ENCODE results near the gene AIFM3.

The AIFM3 gene

DNA sequence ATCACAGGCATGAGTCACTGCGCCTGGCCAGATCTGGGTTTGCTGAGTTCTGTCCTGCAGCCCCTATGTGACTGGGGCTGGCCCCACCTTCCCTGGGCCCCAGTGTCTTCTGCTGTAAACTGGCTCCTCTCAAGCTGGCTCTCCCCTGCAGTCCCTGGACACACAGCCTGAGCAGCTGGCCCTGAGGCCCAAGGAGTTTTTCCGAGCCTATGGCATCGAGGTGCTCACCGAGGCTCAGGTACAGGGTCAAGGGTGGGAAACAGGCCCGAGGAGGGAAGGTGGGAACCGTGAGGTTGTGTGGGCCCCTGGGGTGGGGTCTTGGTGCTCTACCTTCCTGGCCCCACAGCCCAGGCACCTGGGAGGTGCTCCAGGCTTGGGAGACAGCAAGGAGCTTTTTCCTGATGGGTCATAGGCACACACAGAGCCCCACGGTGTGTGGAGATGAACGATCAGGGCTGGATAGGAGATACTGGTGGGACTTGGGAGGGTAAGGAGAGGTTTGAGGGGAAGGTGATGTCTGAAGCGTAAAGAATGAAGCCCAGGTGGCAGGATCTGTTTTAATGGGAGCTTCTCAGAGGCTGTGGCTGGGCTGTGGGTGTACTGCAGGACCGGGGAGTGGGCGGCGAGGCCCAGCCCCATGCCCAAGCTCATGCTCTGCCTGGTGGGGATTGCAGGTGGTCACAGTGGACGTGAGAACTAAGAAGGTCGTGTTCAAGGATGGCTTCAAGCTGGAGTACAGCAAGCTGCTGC, 8.7 kb downstream of the AIFM3 start:
- DNase-seq (ENCODE audit: low spot score): no peak

DNA sequence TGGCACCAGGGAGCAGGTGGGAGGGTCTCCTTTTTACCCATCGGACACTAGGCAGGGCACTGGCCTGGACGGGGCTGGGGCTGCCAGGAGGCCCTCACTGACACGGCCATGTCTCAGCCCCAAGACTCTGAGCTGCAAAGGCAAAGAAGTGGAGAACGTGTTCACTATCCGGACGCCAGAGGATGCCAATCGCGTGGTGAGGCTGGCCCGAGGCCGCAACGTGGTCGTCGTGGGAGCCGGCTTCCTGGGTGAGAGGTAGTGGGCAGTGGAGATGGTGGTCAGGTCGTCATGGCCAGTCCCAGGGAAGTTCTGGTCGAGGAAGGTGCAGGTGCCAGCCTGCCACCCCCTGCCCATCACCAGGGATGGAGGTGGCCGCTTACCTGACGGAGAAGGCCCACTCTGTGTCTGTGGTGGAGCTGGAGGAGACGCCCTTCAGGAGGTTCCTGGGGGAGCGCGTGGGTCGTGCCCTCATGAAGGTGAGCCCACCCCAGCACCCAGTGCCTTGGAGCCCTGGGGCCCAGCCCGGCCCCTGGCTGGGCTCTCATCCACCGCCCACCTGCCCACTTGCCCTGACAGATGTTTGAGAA, 9.3 kb downstream of the AIFM3 start:
- no peak for DNase-seq (ENCODE audit: low spot score)

DNA sequence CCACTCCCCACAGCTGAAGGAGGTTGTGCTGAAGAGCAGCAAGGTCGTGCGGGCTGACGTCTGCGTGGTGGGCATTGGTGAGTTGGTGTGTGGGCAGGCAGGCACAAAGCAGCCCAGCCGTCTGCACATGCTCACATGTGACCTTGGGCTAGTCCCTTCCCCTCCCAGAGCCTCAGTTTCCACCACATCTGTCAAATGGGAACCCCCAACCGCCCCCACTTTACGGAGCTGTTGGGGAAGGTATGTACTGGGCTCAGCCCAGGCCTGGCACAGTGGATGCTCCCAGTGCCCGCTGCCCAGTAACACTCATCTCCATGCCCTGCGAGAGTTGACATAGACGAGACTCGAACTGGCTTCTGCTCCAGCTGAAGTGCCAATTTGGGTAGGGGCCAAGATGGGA, 10.0 kb downstream of the AIFM3 start:
- no peak for DNase-seq (ENCODE audit: low spot score)

DNA sequence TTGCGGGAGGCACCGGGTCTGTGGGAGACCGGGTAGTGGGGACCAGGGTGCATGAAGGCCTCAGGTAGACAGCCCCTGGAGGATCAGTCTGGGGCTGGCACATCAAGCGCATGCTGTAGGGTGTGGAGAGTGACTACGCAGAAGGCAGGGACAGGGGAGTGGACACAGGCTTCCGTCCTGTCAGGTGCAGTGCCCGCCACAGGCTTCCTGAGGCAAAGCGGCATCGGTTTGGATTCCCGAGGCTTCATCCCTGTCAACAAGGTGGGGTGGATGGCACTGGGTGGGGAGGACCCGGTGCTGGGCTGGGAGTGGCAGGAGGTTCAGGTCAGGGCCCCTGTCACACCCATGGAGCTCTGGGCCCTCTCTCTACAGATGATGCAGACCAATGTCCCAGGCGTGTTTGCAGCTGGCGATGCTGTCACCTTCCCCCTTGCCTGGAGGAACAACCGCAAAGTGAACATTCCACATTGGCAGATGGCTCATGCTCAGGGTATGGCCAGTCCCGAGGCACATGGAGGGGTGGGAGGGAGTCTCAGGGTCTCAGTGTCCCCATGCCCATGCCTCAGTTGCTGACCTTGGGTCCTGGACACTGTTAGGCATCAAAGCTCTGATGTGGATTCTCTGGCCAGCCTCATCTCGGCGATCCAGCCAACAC, 10.6 kb downstream of the AIFM3 start:
- DNase-seq (ENCODE audit: low spot score): no peak

DNA sequence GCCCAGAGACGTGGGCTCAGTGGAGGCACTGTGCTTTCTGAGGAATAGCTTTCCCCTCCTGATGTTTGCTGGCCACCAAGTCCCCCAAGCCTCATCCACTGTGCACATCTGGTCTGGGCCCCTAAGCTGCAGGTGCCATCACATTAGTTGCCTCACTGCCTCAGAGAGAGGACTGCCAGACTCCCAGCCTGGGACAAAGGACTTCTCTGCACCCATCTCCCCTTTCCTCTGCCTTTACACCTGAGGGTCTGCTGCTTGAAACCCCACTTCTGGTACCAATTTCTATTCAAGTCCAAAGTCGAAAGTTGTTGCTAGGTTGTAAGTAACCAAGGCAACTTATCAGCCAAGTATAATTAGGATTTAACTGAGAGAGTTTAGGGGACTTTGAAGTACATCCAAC, 11.4 kb downstream of the AIFM3 start:
- DNase-seq (ENCODE audit: low spot score): no peak

DNA sequence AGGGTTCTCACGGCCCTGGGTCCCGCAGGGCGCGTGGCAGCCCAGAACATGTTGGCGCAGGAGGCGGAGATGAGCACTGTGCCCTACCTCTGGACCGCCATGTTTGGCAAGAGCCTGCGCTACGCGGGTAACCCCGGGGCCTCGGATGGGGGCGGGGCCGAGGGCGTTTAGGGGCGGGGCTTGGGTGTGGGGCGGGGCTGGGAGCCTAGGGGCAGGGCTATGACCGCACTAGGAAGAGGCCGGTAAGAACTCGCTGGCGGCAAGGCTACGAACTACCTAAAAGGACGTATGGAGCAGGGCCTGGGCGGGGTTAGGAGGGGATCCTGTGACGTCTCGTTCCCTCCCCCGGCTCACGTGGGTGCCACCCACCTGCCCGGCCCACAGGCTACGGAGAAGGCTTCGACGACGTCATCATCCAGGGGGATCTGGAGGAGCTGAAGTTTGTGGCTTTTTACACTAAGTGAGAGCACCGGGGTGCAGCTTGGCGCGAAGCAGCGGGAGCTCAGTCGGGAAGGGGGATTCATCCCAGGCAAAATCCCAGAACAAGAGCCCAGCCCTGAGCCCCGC, 12.3 kb downstream of the AIFM3 start:
- no peak for DNase-seq (ENCODE audit: low spot score)

DNA sequence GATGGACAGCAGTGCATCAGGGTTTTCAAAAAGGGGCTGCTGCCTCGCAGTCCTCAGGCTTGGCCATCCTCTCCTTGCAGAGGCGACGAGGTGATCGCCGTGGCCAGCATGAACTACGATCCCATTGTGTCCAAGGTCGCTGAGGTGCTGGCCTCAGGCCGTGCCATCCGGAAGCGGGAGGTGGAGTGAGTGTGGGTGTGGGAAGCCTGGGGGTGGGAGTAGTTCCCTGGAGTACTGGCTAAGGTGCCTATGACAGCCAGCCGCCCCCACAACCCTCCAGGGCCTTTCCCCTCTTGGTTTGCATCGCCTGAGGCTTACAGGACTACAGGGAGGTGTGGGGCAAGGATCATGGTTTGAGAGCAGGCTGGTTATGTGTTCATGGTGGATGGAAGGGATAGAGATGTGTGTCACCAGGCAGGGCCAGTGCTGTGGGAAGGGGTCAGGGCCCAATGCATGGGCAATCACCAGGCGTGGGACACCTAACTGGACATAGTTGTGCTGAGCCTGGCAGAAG, 12.9 kb downstream of the AIFM3 start:
- no peak for DNase-seq (ENCODE audit: low spot score)

DNA sequence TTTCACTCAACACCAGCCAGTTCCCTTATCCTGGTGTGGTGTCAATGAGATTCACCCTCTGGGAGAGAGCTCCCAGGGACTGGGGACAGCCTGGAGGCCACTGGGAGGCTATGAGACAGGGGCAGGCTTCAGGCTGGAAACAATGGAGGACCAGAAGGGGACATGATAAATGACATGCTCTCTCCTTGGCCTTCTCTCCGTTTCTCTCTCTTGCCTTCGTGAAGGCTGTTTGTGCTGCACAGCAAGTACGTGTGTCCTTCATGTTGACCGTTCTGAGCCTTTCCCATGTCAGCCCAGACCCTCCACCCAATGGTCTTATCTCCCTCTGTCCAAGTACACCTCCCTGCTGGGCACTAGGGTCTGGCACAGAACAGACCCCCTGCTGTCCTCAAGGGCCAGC, 13.5 kb downstream of the AIFM3 start:
- no peak for DNase-seq (ENCODE audit: low spot score)

DNA sequence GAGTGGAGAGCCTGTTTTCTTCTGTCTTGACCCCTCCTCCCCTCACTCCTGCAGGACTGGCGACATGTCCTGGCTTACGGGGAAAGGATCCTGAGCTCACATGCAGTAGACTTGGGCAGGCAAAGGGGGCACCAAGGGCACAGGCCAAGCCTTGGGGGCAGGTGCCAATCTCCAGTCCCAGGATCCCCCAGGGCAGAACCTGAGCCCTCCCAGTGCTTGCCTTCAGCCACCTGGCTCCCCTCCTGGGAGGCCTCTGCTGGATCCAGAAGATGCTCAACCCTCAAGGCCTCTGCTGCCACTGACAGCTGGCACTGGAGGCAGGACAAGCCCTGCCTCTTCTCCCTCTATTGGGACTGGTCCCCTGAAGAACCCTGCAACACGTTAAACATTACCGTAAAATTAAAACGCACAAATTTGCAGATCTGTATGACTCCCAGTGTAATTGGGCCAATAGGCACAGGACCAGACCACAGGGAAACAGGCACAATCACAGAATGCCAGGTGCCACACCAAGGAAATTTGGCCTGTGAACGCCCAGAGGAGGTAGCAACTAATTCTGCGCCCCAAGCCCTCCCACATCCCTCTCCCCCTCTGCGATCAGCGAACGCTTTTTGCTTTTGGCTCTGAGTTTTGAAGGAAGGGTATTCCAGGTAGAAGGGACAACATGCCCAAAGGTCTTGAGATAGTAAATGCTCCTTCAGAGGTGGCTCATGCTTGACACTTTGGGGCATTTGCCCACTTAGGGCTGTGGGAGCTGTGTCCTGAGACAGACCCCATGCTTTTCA, 14.1 kb downstream of the AIFM3 start:
- no peak for DNase-seq (ENCODE audit: low spot score)

DNA sequence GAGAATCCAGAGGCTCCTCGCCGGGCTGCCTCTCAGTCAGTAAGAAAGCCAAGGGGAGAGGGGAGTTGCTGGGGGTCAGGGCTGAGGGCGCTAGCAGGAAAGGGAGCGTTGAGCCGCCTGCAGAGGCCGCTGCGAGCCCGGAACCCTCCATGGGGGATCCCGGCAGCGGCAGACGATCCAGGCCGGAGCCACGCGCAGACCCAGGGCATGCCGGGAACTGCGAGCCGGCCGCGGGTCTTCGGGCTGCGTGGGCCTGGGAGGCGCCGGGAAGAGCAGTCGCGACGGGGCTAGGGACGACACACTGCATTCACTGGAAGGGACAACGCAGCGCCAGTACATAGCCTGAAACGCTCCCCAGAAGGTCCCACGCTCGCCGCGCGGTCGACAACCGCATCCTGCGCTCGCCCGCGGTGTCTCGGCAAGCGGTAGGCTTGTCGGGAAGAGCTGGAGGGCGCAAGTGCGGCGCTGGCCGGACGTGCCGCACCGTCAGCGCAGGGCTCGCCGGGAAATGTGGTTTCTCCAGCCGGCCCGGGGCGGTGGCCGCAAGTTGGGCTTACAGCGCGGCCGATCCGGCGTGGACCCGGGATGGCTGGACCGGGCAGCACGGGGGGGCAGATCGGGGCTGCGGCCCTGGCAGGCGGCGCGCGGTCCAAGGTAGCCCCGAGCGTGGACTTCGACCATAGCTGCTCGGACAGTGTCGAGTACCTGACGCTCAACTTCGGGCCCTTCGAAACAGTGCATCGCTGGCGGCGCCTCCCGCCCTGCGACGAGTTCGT, 14.9 kb downstream of the AIFM3 start, which contains the start of gene LZTR1:
LZTR1 (plus strand) TSS at position 511 of the 776 bp plus-strand sequence; CDS start at position 586, 75 bp downstream.
- peak; percentile 90 for DNase-seq (ENCODE audit: low spot score)

DNA sequence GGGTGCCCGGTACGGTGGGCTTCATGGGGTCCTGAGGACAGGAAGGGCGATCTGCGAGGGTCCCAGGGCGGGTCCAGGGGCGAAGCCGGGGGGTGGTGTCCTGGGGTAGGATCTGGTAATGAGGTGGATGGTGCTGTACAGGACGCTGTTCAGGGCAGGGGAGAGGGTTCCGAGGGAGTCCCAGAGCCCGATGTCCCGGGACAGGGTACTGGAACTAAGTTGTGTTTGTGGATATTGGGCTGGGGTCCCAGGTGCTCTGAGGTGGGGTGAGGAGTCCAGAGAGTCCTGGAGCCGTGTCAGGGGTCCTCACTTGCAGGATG, 15.5 kb downstream of the AIFM3 start:
- DNase-seq (ENCODE audit: low spot score): no peak

DNA sequence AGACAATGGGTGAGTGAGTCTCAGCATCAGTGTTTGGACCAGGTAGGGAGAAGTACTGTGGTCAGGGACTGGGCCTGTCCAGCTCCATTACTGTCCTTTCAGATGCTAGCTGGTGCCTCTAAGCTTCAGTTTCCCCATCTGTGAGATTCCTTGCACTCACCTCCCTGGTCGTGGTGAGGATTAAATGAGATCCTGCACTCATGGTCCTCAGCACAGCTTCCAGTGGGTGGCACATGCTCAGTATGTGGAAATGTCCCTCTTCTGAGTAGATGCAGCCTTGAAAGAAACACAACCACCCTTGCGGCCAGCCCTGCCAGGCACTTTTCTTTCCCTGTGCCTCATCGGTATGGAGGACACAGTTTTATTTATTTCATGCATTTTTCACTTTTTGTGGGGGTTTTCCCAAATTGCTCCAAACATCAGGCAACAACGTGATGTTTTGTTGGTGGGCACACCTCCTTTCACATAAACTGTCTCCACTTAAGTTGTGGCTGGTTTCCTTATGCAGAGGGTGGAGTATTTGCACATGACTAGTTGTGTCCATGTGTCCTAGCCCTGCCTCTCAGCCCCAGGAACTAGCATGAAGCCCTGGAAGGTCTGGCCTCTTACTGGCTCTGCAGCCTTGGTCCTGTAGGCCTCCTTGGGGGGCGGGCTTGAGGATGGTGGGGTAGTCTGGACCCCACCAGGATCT, 16.2 kb downstream of the AIFM3 start:
- no peak for DNase-seq (ENCODE audit: low spot score)

DNA sequence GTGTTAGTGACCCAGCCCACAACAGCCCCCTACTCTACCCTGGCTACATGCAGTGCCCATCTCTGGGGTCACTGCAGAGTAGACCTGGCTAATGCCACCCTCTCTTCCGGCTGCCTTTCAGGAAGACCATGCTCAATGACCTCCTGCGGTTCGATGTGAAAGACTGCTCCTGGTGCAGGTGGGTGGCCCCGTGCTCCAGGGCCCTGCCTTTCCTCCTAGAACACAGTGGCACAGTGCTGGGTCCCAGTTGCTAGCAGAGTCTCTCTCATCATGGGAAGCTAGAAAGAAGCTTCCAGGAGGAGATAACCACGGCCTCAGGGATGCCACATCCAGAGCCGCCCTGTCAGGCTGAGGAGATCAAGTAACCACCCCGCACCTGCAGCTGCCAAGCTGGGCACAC, 18.7 kb downstream of the AIFM3 start:
- no peak for DNase-seq (ENCODE audit: low spot score)

DNA sequence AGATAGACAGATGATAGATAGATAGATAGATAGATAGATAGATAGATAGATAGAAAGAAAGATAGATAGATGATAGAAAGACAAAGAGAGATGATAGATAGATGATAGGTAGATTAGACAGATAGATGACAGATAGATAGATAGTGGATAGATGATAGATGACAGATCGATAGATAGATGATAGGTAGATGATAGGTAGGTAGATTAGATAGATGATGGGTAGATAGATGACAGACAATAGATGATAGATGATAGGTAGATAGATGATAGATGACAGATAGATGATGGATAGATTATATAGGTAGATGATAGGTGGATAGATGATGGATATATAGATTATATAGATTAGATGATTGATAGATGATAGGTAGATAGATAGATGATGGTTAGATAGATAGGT, 19.3 kb downstream of the AIFM3 start:
- no peak for DNase-seq (ENCODE audit: low spot score)

DNA sequence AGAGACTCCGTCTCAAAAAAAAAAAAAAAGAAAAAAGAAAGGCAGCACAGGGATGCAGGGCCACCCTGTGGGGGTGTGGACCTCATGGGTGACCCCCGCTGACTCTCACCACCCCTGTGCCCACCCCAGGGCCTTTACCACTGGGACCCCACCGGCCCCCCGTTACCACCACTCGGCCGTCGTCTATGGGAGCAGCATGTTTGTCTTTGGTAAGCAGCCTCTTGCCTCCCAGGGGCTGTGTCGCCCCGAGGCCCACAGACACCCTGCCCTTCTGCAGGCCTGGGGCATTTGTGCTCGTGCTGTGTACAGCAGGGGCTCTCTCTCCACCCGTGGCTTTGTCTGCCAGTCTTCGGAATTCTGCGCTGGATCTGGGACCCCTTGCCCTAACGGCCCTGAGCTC, 20.3 kb downstream of the AIFM3 start:
- DNase-seq (ENCODE audit: low spot score): no peak

DNA sequence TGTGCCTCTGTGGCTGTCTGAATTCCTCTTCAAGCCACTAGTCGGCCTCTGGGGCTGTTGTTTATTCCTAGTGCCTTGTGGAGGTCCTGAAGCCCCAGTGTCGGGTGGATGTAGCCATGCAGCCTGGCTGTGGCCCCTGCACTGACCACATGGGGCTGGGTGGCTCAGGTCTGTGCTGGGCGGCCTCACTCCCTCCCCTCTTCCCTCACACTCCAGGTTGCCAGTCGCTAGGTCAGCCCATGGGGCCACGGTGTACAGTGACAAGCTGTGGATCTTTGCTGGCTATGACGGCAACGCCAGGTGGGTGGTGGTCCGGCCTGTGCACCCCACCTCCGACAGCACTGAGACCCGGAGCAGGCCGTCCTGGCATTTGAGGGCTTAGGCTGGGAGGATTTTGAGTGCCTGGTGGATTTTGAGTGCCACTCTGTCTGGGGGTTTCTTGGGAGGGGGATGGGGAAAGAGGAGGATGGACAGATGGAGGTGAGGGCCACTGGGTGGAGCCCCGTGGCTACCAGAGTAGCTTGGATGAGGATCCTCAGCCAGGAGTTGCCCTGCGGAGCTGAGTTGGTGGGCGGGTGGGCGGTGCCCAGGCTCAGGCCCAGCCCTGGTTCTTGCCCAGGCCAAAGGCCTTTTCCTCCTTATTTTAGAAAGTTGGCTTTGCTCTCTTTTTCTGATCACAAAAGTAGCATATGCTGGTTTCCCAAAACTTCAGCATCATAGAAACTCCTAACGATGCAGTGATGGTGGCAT, 21.7 kb downstream of the AIFM3 start:
- DNase-seq (ENCODE audit: low spot score): no peak

DNA sequence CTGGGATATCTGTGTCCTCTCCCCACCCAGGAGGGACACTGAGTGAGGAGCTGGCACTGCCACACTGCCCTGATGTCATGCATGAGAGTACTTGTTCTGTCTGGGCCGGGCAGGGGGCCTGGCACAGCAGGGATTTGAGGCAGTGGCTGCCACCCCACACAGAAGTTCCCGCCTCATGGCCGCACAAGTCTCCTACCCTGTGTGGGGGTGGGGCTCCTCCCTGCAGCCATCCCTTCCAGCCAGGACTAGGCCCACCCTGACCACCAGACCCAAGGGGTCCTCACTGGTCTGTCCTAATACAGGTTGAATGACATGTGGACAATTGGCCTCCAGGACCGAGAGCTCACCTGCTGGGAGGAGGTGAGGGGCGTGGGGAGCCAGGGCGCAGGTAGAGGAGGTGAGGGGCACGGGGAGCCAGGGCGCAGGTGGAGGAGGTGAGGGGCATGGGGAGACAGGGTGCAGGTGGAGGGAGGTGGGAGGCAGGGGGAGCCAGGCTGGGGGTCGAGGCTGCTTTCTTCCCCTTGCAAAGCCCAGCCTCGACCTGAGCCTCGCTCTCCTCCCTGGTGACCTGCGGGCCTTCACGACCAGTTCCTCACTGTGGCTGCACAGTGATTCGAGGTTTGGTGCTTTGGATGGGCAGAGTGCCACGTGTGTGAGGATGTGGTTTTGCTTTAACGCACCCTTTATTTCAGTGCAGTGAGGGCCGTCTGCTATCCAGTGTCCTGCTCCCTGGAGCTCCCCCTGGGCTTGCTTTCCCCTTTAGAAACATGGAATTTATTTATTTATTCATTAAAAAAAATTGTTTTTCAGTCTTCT, 22.5 kb downstream of the AIFM3 start:
- no peak for DNase-seq (ENCODE audit: low spot score)

DNA sequence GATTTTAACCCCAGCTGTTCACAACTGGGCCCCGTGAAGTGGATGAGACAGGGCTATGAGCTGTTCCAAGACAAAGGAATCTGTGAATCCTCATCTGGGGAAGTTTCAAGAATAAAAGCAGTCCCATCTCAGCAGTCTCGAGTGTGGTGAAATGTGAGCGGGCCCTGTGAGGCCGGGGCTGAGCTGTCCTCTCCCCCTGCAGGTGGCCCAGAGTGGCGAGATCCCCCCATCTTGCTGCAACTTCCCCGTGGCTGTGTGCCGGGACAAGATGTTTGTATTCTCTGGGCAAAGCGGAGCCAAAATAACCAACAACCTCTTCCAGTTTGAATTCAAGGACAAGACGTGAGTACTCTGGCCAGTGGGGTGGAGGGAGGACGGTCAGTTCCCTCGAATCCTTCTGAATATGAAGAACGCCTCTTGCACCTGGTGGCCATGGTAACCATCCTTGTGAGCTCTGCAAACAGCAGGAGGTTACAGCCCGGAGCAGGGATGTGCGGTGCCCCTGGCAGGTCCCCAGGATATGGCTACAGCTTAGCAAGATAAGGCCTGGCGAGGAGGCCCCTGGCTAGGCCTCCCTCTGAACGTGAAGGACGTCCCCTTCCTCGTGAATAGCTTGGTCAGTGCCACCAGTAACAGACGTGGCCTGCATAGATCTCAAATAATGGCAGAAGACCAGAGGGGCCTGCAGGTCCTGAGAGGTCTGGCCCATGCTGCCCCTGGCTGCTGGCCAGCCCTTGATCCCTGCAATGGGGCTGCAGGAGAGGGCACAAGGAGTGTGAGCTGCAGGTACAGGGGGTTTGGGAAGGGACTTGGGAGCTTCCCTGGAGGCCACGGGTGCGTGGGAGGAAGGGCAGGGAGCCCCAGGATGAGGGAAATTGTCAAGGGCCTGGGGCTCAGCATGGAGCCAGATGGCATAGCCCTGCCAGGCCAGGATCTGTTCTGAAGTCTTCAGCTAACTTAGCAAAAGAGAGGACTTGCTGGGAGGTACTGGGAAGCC, 23.4 kb downstream of the AIFM3 start:
- DNase-seq (ENCODE audit: low spot score): no peak

Data from left forelimb (tissue), 1 donor.